Jurkat, Clone E6-1 (cell line): ENCODE measurements around the gene FAM227A.
"Not testable (repeated sequence)": the region's sequence is repeated elsewhere in the genome, so short reads cannot be mapped to it uniquely, and the experiment has no call there.

ENCODE experiments used
- DNase-seq: peaks from one replicate; pipeline ENCODE4 v3.0.0-alpha.2; 2011; ENCODE audit warnings: low read depth, low spot score
- H3K4me3 ChIP-seq: 2 replicates; pipeline ENCODE4 v1.5.1; 2011; ENCODE audit warnings: mild to moderate bottlenecking, low read length, control low read depth, moderate library complexity

Gene FAM227A

GRCh38 chr22:38675833-38676232, 19.6 kb upstream of the FAM227A start:
- H3K4me3 ChIP-seq: no peak overlapping the region
- no peak for DNase-seq

DNA sequence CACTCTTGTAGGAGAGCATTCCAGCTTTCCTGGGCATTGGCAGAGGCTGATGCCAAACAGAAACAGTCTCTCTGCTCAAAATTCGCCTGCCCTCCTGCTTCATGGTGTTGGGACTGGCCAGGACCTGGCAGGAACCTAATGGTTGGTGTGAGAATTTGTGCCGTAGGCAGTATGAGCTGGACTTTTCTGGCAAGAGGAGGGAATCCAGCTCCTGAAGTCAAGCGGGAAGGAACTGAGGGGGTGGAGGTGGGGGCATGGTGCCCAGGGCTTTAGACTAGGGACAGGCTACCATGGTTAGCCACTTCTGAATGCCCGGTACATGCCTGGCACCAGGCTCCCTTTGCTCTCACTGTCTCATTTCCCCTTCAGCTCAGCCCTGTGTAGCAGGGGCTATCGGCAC, 18.7 kb upstream of the FAM227A start:
- no peak overlapping the region for H3K4me3 ChIP-seq
- no peak for DNase-seq

GRCh38 chr22:38657045-38657909, 1.1 kb upstream of the FAM227A start:
- DNase-seq: no peak
- H3K4me3 ChIP-seq: peak overlapping the region; percentile 89

- no peak for DNase-seq
- H3K4me3 ChIP-seq: peak overlapping the region; percentile 89
These were observed 505 bp downstream of the FAM227A start for GRCh38 chr22:38655519-38656255.

DNA sequence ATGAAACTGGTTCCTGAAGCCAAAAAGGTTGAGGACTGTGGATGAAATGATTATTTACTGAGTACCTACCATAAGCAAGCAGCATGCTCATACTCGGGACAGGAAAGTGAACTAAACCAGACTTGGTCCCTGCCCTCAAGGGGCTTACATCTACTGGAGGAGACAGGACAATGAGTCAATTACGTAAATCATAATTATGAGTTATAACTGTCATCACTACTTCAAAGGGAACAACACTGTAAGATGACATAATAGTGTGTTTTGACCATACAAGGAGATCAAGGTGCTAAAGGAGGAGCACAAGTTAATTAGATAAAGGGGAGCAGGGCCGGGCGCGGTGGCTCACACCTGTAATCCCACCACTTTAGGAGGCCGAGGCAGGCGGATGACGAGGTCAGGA, 2.5 kb downstream of the FAM227A start:
- no peak overlapping the region for H3K4me3 ChIP-seq
- no peak for DNase-seq

DNA sequence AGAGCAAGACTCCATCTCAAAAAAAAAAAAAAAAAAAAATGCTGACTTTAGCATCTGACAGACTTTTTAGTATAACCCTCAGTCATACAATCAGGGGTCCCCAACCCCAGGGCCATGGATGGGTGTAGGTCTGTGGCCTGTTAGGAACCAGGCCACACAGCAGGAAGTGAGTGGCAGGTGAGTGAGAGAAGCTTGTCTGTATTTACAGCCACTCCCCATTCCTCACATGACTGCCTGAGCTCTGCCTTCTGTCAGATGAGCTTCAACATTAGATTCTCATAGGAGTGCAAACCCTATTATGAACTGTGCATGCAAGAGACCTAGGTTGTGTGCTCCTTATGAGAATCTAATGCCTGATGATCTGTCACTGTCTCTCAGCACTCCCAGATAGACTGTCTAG, 3.3 kb downstream of the FAM227A start:
- H3K4me3 ChIP-seq: no peak overlapping the region
- no peak for DNase-seq

DNA sequence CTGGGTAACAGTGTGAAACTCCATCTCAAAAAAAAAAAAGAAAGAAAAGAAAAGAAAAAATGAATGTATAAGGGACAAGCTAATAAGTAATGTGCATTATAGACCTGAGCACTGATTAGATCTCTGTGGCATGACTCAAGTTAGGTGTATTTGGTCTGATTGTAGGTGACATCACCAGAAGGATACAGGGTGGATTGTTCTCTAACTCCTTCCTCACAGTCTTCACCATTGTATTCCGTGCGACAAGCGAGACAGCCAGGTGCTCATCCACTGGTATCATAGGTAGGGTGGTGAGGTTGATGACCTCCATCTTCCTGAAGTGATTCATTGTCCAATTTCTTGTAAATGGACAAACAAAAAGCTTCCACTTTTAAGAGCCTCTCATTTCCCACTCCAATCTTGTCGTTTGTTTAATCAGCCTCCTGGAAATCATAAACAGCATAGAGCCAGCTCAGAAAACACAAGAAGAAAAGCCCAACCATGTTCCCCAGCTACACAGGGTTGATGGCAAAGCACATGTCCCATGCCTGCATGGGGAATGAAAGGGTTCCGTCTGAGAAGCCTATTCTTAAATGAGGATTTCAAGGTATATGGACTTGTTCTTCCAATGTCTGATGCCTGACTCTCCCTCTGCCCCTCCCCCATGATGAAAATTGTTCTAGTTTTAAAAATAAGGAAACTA, 6.2 kb downstream of the FAM227A start:
- no peak for DNase-seq
- no peak overlapping the region for H3K4me3 ChIP-seq

GRCh38 chr22:38645430-38645829, 10.8 kb downstream of the FAM227A start:
- H3K4me3 ChIP-seq: no peak overlapping the region
- no peak for DNase-seq

GRCh38 chr22:38644245-38644644, 11.9 kb downstream of the FAM227A start:
- DNase-seq, H3K4me3 ChIP-seq: not testable (repeated sequence)

GRCh38 chr22:38641476-38642040, 14.6 kb downstream of the FAM227A start:
- no peak for DNase-seq

GRCh38 chr22:38638728-38639127, 17.5 kb downstream of the FAM227A start:
- no peak overlapping the region for H3K4me3 ChIP-seq
- no peak for DNase-seq

More at GRCh38 chr22:38641476-38642040, 14.6 kb downstream of the FAM227A start:
- H3K4me3 ChIP-seq: no peak overlapping the region

DNA sequence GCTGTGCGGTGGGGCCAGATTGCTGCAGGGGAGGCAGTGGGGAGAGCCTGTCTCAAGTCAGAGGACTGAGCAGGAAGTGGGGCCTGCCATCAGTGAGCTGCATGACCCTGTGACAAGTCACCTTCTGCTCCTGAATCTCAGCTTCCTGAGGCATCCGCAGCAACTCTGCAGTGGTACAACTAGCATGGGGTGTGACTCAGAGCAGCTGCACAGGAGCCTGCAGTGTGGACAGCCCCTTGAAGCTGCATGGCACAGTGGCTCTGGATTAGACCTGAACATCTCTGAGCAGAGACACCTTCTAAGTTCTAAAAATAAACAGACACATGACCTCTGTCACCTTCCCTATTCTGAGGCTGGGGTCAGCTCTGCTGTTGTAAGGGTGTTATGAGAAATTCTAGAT, 18.0 kb downstream of the FAM227A start:
- DNase-seq: no peak
- H3K4me3 ChIP-seq: no peak overlapping the region

- DNase-seq: no peak
- H3K4me3 ChIP-seq: no peak overlapping the region
These were observed 23.7 kb downstream of the FAM227A start for GRCh38 chr22:38632528-38632927.

- peak; percentile 26 for DNase-seq
- H3K4me3 ChIP-seq: no peak overlapping the region
These were observed 24.5 kb downstream of the FAM227A start for GRCh38 chr22:38631724-38632123.

DNA sequence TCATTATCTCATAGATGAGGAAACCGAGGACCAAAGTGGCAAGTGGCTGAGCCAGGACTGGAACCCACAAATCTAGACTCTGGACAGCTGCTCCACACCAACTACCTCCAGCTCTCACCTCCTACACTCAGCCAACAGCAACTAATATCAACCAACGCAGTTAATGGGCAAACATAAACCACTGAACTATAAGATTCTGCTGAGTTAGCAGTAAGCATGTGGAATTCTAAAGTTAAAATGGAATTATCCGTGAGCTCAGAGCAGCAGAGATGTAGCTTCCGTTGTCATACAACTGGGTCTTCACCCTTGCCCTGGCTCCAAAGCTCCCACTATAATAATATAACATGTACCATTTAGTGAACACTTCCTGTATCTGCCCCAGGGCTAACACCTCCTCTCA, 27.1 kb downstream of the FAM227A start:
- DNase-seq: no peak

GRCh38 chr22:38628444-38628843, 27.7 kb downstream of the FAM227A start:
- no peak overlapping the region for H3K4me3 ChIP-seq
- no peak for DNase-seq

More for the DNA sequence above, 27.1 kb downstream of the FAM227A start:
- H3K4me3 ChIP-seq: no peak overlapping the region

DNA sequence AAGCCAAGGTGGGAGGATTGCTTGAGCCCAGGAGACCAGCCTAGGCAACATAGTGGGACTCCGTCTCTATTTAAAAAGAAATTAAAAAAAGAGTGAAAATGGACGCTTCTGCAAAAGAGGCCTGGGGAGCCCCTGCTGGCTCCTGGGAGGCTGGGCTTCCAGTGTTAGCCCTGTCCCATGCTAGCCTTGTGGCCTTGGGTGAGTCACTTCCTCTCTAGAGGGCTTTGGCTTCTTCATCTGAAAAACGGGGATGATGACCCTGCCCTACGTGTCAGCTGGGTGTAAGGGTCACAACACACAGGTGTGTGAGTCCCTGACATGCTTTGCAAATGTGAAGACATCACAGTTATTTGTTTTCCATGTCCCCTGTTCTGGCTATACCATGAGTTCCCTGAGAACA, 32.8 kb downstream of the FAM227A start:
- DNase-seq: no peak
- H3K4me3 ChIP-seq: no peak overlapping the region

DNA sequence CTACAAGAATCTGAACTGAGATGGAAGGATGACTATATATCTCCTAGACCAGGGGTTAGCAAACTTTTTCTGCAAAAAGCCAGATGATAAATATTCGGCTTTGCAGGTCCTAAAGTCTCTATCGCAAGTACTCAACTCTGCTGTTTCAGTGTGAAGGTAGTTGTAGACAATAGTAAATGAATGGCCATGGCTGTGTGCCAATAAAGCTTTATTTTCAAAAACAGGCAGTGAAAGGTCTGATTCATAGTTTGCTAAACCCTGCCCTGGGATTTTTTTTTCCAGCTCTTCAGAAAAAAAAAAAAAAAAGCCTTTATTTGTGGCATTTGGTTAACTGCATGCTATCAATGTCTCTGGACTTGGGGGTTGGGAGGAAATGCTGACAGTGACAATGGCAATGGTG, 37.5 kb downstream of the FAM227A start:
- no peak for DNase-seq
- H3K4me3 ChIP-seq: no peak overlapping the region

GRCh38 chr22:38618258-38618657, 37.9 kb downstream of the FAM227A start:
- H3K4me3 ChIP-seq: no peak overlapping the region
- no peak for DNase-seq

- DNase-seq: not testable (repeated sequence)
These were observed 41.2 kb downstream of the FAM227A start for GRCh38 chr22:38615064-38615405.

More at GRCh38 chr22:38615064-38615405, 41.2 kb downstream of the FAM227A start:
- not testable (repeated sequence) for H3K4me3 ChIP-seq
